H1 (cell line): Measurements from ENCODE around the gene ACBD6. TPM values are rescaled to one million over a fixed set of nuclear protein-coding genes. Genes with fewer than 3 reads are reported as not detected.

ENCODE experiments used
- CTCF ChIA-PET: fragments of 300-600 bp; sonication (Branson Sonifier 250); formaldehyde crosslinking; loops from one replicate; lab custom pipeline; 2021; ENCODE audit not compliant: partially characterized antibody; lab: Charles Lee
- POLR2A ChIA-PET: fragments of 300-600 bp; sonication (Branson Sonifier 250); formaldehyde crosslinking; loops from one replicate; lab custom pipeline; 2021; ENCODE audit warnings: inconsistent platforms; ENCODE audit not compliant: partially characterized antibody; lab: Charles Lee
- DNase-seq, 2 experiments: peaks; one replicate each; pipeline versions ENCODE4 v3.0.0 to v3.0.0-alpha.2; 2010 to 2022; ENCODE audit warnings: low spot score in 2 of 2, low read depth in 1 of 2, mixed read lengths in 1 of 2
- FAIRE-seq: peaks from 2 replicates; lab custom pipeline; 2011; peaks lifted over from hg19 to GRCh38; lab: Jason Lieb, UNC
- H2AFZ ChIP-seq: 2 replicates; pipeline ENCODE4 v1.8.1; 2012; ENCODE audit warnings: low read length, inconsistent platforms
- H2AK5ac ChIP-seq: 2 replicates; pipeline ENCODE4 v1.6.1; 2013; ENCODE audit warnings: low read depth, low read length
- H2BK120ac ChIP-seq: replicated peaks from 2 replicates; pipeline ENCODE3; 2013; ENCODE audit warnings: low read depth, low read length, inconsistent platforms
- H2BK12ac ChIP-seq: 2 replicates; pipeline ENCODE4 v1.6.1; 2013; ENCODE audit warnings: low read depth, low read length
- H2BK15ac ChIP-seq: 2 replicates; pipeline ENCODE4 v1.6.1; 2013; ENCODE audit warnings: low read length
- H2BK20ac ChIP-seq: 2 replicates; pipeline ENCODE4 v1.6.1; 2013; ENCODE audit warnings: low read length
- H2BK5ac ChIP-seq: 2 replicates; pipeline ENCODE4 v1.6.1; 2013; ENCODE audit warnings: low read depth, low read length
- H3K14ac ChIP-seq: 2 replicates; pipeline ENCODE4 v1.6.1; 2013; ENCODE audit warnings: inconsistent platforms; ENCODE audit not compliant: insufficient read length
- H3K18ac ChIP-seq: 2 replicates; pipeline ENCODE4 v1.6.1; 2013; ENCODE audit warnings: low read length; ENCODE audit errors: extremely low read depth
- H3K23ac ChIP-seq: 2 replicates; pipeline ENCODE4 v1.6.1; 2013; ENCODE audit warnings: inconsistent platforms; ENCODE audit not compliant: insufficient read length
- H3K23me2 ChIP-seq: 2 replicates; pipeline ENCODE4 v1.6.1; 2013; ENCODE audit warnings: low read depth, low read length
- H3K27ac ChIP-seq: 2 replicates; pipeline ENCODE4 v1.6.1; 2011; ENCODE audit warnings: low read depth, low read length, inconsistent platforms
- H3K27me3 ChIP-seq, 4 experiments: replicated peaks in 1 of 4; 1 replicate in 1 of 4; 2 replicates in 3 of 4; pipeline versions ENCODE4 v1.6.1 to v1.8.1; 2011 to 2013; ENCODE audit warnings: low read length in 3 of 4, mild to moderate bottlenecking in 3 of 4, inconsistent platforms in 2 of 4, mixed read lengths in 2 of 4, moderate library complexity in 1 of 4; ENCODE audit not compliant: control insufficient read depth in 3 of 4, insufficient read depth in 3 of 4; ENCODE audit errors: extremely low read depth in 1 of 4
- H3K36me3 ChIP-seq, 4 experiments: 2 replicates each; pipeline versions ENCODE4 v1.6.1 to v1.8.1; 2011 to 2013; ENCODE audit warnings: mild to moderate bottlenecking in 4 of 4, low read length in 3 of 4, moderate library complexity in 2 of 4, control low read depth in 1 of 4, inconsistent platforms in 1 of 4; ENCODE audit not compliant: insufficient read depth in 4 of 4, control insufficient read depth in 2 of 4
- H3K4ac ChIP-seq: replicated peaks from 2 replicates; pipeline ENCODE3; 2013; ENCODE audit warnings: low read length, low read depth, mixed read lengths, inconsistent platforms; ENCODE audit not compliant: insufficient read length
- H3K4me1 ChIP-seq, 4 experiments: replicated peaks in 1 of 4; 1 replicate in 1 of 4; 2 replicates in 3 of 4; pipeline versions ENCODE4 v1.6.1 to v1.8.1; 2011 to 2013; ENCODE audit warnings: low read length in 3 of 4, inconsistent platforms in 2 of 4, mixed read lengths in 1 of 4; ENCODE audit not compliant: insufficient read depth in 4 of 4, control insufficient read depth in 3 of 4
- H3K4me2 ChIP-seq, 2 experiments: 2 replicates each; pipeline versions ENCODE4 v1.6.1 to v1.8.1; 2011 to 2013; ENCODE audit warnings: low read depth in 2 of 2, low read length in 2 of 2, control low read depth in 1 of 2, inconsistent platforms in 1 of 2, mild to moderate bottlenecking in 1 of 2; ENCODE audit not compliant: insufficient read depth in 1 of 2
- H3K4me3 ChIP-seq, 4 experiments: fragments of 200-600, 300-600 bp in 1 of 4; sonication (generic), shearing (Covaris generic), sonication (Bioruptor Twin) in 1 of 4; 2 replicates each; pipeline versions ENCODE4 v1.5.1 to v1.8.1; 2011 to 2016; ENCODE audit warnings: low read length in 4 of 4, low read depth in 3 of 4, control low read depth in 2 of 4, inconsistent platforms in 2 of 4, mild to moderate bottlenecking in 2 of 4, mixed read lengths in 1 of 4, moderate library complexity in 1 of 4; ENCODE audit not compliant: insufficient read depth in 2 of 4; ENCODE audit errors: extremely low read depth in 1 of 4
- H3K56ac ChIP-seq: replicated peaks from 2 replicates; pipeline ENCODE3; 2013; ENCODE audit warnings: low read depth, mild to moderate bottlenecking, mixed read lengths, low read length, inconsistent platforms; ENCODE audit not compliant: insufficient read length
- H3K79me1 ChIP-seq: 2 replicates; pipeline ENCODE4 v1.6.1; 2013; ENCODE audit warnings: low read depth, low read length, control low read depth
- H3K79me2 ChIP-seq, 2 experiments: 2 replicates each; pipeline versions ENCODE4 v1.6.1 to v1.8.1; 2012 to 2013; ENCODE audit warnings: low read length in 2 of 2, mild to moderate bottlenecking in 2 of 2, inconsistent platforms in 1 of 2; ENCODE audit not compliant: insufficient read depth in 2 of 2, control insufficient read depth in 1 of 2
- H3K9ac ChIP-seq, 4 experiments: replicated peaks in 1 of 4; 1 replicate in 1 of 4; 2 replicates in 3 of 4; pipeline versions ENCODE4 v1.6.1 to v1.8.1; 2011 to 2013; ENCODE audit warnings: low read depth in 3 of 4, low read length in 3 of 4, control low read depth in 2 of 4, mild to moderate bottlenecking in 2 of 4, moderate library complexity in 2 of 4, inconsistent platforms in 1 of 4; ENCODE audit errors: extremely low read depth in 1 of 4
- H3K9me3 ChIP-seq, 2 experiments: 2 replicates each; pipeline versions ENCODE4 v1.6.1 to v1.8.1; 2012 to 2013; ENCODE audit warnings: mild to moderate bottlenecking in 2 of 2, moderate library complexity in 2 of 2, control low read depth in 1 of 2, inconsistent platforms in 1 of 2, low read depth in 1 of 2, low read length in 1 of 2, mixed read lengths in 1 of 2; ENCODE audit not compliant: insufficient read depth in 2 of 2
- H4K20me1 ChIP-seq, 2 experiments: replicated peaks in 1 of 2; 2 replicates each; pipeline versions ENCODE3 to v1.8.1; 2011 to 2013; ENCODE audit warnings: inconsistent platforms in 2 of 2, low read length in 2 of 2, mild to moderate bottlenecking in 1 of 2; ENCODE audit not compliant: insufficient read depth in 2 of 2, control insufficient read depth in 1 of 2
- H4K5ac ChIP-seq: 2 replicates; pipeline ENCODE4 v1.6.1; 2013; ENCODE audit warnings: low read length, low read depth, mixed read lengths, inconsistent platforms; ENCODE audit not compliant: insufficient read length
- H4K8ac ChIP-seq: 2 replicates; pipeline ENCODE4 v1.8.0; 2013; ENCODE audit warnings: mild to moderate bottlenecking, moderate library complexity, low read length, inconsistent platforms; ENCODE audit not compliant: insufficient read depth; ENCODE audit errors: extremely low read depth
- H4K91ac ChIP-seq: replicated peaks from 2 replicates; pipeline ENCODE3; 2013; ENCODE audit warnings: low read length, mixed read lengths, inconsistent platforms; ENCODE audit not compliant: insufficient read length
- EZH2 ChIP-seq: fragments of 200-600 bp; sonication (generic); IDR thresholded peaks from 2 replicates; pipeline ENCODE4 v1.7.1; 2012; ENCODE audit warnings: low read depth, mild to moderate bottlenecking, moderate library complexity, low read length, inconsistent platforms; ENCODE audit not compliant: severe bottlenecking
- WGBS, 2 experiments: shearing (Covaris generic) in 1 of 2; methylation state at CpG; one replicate each; pipeline versions ENCODE4 v1.1.6 to v1.1.7; 2013 to 2015; ENCODE audit warnings: low lambda C conversion rate in 2 of 2, mixed read lengths in 2 of 2, inconsistent platforms in 1 of 2, low coverage in 1 of 2, missing lambda C conversion rate in 1 of 2; ENCODE audit not compliant: insufficient replicate concordance in 2 of 2, insufficient coverage in 1 of 2, insufficient read length in 1 of 2; ENCODE audit errors: extremely low coverage in 1 of 2, missing lambda C conversion rate in 1 of 2; 5-methylcytosine and 5-hydroxymethylcytosine counted together
- polyA plus RNA-seq, 7 experiments: library from polyadenylated mRNA; depleted of rRNA in 3 of 7; stranded (reverse) in 5 of 7; unstranded in 2 of 7; fragments of >200 nt in 5 of 7; fragments of 200-250 nt in 2 of 7; gene quantifications; 1 replicate in 5 of 7; 2 replicates in 1 of 7; 4 replicates in 1 of 7; pipeline versions ENCODE4 v1.2.1 to v1.2.3, GENCODE V29; 2011 to 2013; ENCODE audit warnings: missing spikeins in 2 of 7, mixed read lengths in 2 of 7
- total RNA-seq: library from RNA; stranded (reverse); fragmentation: NEBNext Ultra II Directional; extraction: Animal tissue kit (Norgen Biotek cat#: 25700); gene quantifications from 2 replicates; pipeline ENCODE4 v1.2.1, GENCODE V29; 2021

Gene ACBD6
- total and polyA plus RNA-seq, 2 of the 8 experiments (the other 6 are each of a cell fraction or from before 2014, with no cell fraction given), result 52.0 to 67.7 TPM

DNA sequence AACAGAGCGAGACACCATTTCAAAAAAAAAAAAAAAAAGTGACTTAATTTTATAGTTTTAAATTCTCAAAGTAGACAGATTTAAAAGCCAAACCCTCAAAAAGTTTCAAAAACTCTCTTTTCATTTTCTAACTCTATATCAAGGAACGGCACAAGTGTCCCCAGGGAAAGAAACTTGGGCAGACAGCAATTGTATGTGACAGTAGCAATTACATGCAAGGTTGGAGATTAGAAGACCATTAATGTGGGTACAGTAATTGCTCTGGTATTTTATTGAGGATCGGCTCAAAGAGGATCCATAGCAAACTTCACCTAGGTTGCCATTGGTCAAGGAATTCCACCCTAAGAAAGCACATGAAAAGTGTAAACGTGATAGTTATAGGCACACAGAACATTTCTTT lies 46.2 kb downstream of the ACBD6 start:
- no peak overlapping the region for H2AK5ac ChIP-seq
- no peak overlapping the region for H2BK15ac ChIP-seq
- no peak overlapping the region for H3K23ac ChIP-seq
- no peak overlapping the region for H4K5ac ChIP-seq
- H2BK12ac ChIP-seq, result no peak overlapping the region
- H3K27me3 ChIP-seq, result no peaks in the 10 kb centered on the region
- H3K23me2 ChIP-seq, result no peaks in the 10 kb centered on the region
- no peak overlapping the region for H3K56ac ChIP-seq
- H2BK20ac ChIP-seq, result no peak overlapping the region
- FAIRE-seq (no peak), DNase-seq (no peak)
- H2BK5ac ChIP-seq, result no peak overlapping the region
- H2BK120ac ChIP-seq, result no peak overlapping the region
- no peak overlapping the region for H3K27ac ChIP-seq
- H3K4ac ChIP-seq, result no peak overlapping the region
- H4K20me1 ChIP-seq, result no peaks in the 10 kb centered on the region
- no peak overlapping the region for H3K18ac ChIP-seq
- H3K9me3 ChIP-seq, result no peaks in the 10 kb centered on the region
- no peak overlapping the region for H3K4me2 ChIP-seq
- H4K8ac ChIP-seq, result no peak overlapping the region
- TF ChIP-seq EZH2, result no peak
- H2AFZ ChIP-seq, result no peak overlapping the region
- 96% methylated on average over 4 of the region's 4 CpGs; no CpG with 5 or more reads in 1 of the 2 experiments for WGBS, 2 experiments
- H3K4me1 ChIP-seq, result no peaks in the 10 kb centered on the region
- ChIA-PET CTCF (interaction anchor here (0.6 to 1.0 kb wide), 2 partner anchors 12 to 733 kb away, joined by 3 to 5 read pairs; no protein-coding TSS in a partner anchor), POLR2A (no interaction called here)
- H3K79me1 ChIP-seq, result peaks cover 3% of the 10 kb centered on the region; the same call in 1 of the 2 replicates
- no peak overlapping the region for H3K4me3 ChIP-seq
- no peaks in the 10 kb centered on the region; a peak in 2 of 8 replicates for H3K36me3 ChIP-seq
- no peak overlapping the region for H3K9ac ChIP-seq
- H3K14ac ChIP-seq, result no peak overlapping the region
- no peak overlapping the region for H4K91ac ChIP-seq
- H3K79me2 ChIP-seq, result peaks cover 0 to 13% of the 10 kb centered on the region in 2 experiments; a peak in 2 of 4 replicates
